ENCODE results near the gene CACNA1B.
"Not testable (repeated sequence)": the region's sequence is repeated elsewhere in the genome, so short reads cannot be mapped to it uniquely, and the experiment has no call there.

CACNA1B gene

DNA sequence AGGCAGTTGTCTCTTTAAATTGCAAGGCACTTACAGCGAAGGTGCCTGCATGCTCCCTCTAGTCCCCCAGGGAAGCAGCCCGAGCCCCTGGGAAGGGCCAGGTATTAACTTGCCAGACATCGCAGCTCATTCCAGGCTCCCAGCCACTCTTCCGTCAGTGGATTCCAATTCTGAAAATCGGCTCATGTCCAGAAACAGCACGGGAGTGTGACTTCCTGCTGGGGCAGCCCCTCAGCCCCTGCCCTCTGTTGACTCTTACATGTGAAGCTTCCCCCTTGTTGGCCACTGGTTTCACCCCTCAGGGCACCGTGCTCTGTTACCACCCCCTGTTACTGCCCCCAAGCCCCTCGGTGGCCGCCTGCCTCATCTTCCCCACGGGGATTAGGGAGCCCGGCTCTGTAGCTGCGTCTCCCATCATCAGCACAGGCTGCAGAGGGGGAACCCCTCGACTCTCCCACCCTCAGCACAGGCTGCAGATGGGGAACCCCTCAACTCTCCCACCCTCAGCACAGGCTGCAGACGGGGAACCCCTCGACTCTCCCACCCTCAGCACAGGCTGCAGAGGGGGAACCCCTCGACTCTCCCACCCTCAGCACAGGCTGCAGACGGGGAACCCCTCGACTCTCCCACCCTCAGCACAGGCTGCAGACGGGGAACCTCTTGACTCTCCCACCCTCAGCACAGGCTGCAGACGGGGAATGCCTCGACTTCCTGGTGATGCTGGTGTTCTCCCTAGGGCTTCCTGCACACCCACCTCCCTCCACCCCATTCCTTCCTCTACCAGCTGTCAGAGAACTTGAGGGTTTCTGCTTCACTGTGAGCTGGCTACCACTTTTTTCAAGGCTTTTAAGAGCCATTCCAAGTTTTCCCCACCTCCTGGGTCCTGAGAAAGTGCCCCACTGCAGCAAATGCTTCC is 11.1 kb upstream of the CACNA1B start:
- peak in 1 of 3 experiments; percentile 30 for DNase-seq

DNA sequence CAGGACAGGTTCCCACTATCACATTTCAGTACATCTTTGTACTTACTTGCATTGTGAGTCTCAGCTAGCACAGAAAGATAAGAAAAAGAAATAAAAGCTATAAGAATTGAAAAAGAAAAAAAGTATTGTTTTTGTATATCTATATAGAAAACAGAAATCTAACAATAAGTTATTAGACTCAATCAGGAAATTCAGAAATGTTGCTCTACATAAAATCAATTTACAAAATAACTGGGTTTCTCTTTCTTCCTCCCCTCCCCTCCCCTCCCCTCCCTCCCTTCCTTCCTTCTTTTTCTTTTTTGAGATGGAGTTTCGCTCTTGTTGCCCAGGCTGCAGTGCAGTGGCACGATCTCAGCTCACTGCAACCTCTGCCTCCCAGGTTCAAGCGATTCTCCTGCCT is 7.2 kb upstream of the CACNA1B start:
- no peak for DNase-seq

DNA sequence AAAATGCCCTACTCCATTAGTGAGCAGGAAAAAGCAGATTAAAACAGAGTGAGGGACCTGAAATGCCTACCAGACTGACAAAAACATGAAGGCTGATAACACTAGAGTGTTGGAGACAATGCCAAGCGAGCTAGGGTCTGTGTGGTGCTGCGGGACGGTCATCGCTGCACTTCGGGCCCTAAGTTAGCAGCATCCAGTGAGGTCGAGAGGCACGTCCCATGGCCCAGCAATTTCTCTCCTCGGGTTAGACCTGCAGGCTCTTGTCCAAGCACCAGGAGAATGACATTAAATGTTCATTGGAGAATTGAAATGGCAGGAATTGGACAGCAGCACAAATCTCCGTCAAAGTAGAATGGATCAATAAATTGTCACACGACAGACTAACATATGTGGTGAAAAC is 5.3 kb upstream of the CACNA1B start:
- DNase-seq, result no peak

DNA sequence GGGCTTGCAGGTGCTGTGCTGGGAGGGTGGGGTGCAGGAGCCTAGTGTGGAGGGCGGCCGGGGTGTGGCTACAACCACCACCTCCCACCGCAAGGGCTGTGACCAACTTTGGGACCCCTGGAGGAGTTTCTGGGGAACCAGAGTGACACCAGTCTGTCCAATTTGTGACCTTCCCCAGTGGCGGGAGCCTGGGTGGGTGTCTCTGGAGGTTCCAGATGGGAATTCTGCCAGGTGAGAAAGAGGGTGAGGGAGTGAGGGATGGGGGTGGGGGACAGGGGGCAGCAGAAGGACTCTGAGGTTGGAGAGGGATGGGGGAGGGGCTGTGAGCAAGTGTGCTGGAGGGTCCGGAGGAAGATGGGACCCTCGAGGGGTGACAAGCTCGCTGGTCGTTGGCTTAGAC is 4.2 kb upstream of the CACNA1B start:
- no peak for DNase-seq

DNA sequence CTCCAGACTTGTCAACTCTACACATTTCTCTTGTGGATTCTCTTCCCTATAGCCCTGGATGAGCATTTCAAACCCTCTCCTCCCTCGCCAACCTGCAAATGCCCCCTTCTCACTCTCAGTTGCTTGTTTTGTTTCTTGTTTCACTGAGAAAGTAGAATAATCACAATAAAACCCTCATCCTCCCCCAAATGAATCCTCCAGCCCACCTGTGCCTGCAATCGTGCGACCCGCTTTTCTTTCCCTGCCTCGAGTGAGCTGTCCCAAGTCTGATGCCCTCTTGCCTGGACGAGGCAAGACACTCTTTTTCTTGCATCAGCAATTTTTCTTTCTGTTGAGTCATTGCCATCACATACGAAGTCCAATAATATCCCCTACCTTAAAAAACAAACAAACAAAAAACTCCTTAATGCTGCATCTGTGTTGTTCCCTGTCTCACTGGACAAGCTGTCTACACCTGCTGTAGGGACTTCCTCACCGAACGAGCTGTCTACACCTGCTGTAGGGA is 3.7 kb upstream of the CACNA1B start:
- no peak for DNase-seq

DNA sequence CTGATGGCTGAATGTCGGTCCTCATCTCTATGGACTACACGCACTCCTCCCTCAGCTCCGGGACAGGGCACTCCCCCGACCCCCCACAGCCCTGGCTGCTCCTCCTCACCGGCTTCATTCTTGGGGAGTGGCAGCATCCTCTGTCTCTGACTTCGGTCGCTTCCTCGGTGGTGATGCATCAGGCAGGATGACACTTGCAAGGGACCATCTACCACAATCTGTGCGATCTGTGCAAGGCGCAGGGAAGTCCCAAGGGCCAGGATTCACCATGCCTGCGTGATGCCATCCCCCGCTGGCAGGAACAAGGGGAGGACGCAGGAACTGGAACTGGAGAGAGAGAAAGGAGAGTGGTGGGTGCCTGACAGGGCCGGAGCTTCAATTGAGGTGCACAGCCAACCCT is 2.2 kb upstream of the CACNA1B start:
- no peak for DNase-seq

DNA sequence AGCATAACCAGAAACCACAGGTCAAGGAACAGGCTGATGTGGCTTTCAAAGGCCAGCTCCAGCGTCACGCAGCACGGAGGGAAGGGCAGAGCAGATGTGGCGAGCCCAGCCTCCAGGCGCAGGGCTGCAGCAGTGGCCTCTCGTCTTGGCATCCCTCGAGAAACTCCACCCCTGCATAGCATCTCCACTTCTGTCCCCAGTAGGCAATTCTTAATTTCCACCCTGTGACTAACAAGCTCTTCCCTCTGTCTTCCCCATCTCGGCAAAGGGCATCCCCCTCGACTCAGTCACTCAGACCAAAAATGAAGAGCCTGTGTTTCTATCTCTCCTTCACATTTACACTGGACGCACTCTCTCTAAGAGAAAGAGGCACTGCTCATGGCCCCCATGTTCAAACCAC is 1.7 kb upstream of the CACNA1B start:
- DNase-seq, result no peak

DNA sequence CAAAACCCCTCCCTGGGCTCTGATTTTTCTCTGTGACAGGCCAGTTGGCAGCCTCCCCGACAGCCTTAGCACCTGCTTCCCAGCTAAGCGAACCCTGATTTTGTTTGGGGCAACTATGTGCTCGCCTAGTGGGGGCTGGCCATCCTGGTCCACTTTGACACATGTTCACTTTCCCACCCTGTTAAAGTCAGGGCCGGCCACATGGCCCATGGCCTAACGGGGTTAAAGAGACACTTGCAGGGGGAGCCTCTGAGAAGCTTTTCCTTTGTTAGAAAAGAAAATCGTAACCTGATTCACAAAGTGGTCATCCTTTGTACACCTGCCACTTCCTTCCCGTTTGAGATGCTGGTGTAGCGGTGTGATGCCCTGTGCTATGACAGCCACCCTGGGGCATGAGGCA is 1.3 kb upstream of the CACNA1B start:
- DNase-seq, result no peak

DNA sequence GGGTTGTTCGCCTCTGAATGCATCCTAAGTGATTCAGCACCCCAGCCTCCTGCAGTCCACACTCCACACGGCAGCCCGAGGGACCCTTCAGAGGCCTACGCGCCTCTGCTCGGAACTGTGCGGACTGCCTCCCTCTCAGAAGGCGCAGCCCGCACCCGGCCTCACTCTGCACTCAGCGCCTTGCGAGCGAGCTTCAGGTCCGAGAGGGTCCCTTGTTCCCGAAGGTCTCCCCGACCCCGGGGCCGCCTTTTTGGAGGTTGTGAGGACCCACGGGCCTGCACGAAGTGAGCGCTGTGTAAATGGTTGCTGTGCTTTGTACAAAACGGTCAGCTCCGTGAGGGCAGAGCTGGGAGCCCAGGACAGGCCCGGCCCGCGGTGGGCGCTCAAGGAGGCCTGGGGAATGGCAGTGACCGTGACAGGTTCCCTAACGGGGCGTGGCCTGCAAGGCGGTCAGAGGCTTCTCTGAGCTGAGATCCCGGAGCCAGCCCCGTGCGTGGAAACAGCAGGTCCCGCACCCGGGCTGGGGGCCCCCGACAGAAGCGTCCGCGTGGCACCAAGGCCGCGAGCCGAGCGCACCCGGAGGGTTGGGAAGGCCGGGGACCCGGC is 698 bp upstream of the CACNA1B start:
- no peak for DNase-seq

DNA sequence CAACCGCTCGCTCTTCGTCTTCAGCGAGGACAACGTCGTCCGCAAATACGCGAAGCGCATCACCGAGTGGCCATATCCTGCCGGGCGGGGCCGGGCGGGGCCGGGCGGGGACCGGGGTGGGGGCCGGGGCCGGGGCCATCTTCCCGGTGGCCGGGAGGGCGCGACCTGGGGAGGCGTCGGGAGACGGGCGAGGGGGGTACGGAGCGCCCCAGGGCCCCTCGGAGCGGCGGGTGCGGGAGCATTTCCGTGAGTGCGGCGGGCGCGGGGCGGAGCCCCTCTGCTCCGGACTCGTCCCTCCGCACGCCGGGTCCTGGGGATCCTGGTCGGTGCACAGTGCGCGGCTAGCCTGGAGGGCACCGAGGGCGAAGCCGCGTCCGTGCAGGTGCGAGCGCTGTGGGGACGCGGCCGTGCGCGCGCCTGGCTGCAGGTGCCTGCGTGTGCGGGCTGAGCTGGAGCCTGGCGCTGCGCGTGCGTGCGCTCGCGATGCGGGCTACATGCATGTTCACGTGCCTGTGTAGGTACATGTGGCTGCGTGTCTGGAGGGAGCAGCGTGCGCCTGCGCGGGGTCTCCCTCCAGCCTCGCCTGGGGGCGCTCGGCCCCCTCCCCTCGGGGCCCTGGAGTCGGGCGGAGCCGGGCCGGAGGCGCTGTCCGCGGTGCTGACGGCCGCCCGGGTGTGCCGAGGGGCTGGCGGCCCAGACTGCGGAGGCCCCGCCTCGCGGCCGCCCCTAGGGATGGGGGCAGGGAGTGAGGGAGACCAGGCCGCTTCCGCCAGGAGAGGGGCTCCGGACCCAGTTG is 762 bp downstream of the CACNA1B start:
- peak; percentile 6 to 83 (median 80) for DNase-seq

DNA sequence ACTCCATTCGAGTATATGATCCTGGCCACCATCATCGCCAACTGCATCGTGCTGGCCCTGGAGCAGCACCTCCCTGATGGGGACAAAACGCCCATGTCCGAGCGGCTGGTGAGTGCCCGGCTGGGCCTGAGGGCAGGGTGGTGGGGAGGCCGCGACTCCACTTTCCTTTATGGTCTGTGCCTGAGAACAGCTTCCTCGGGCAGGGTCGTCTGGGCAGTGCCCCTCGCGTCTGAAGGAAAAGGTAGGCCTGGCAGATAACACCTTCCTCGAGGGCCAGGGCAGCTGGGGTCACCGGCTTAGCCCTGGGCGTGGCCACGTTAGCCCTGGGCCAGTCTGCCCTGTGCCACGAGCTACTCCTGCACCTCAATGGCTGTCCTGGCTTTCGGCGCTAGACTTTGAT is 1.5 kb downstream of the CACNA1B start:
- DNase-seq, result no peak

DNA sequence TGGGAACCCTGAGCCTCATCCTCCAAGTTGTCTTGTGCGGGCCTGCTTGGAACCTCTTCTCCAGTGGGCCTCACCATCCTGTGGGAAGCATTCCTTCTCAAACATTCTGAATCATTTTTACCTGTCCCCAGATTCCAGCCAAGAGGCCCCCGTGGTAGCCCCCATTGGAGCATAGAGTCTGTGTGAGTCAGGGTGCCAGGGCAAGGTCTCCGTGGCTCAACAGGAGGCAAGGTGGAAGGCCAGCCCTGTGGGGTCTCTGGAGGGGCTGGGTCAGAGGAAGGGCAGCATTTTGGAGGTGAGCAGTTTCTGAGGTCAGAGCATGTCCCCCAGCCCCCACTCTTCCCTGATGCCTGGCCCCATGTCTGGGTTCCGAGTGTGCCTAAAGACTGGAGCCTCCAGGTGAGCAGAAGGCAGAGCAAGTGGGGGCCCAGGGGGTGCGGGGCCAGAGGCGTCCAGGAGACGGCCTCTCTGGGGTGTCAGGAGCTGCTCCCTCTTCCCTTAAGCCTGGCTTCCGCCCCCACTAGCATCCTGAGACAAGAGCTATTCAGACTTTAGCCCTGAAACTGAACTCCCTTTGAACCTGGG is 2.1 kb downstream of the CACNA1B start:
- no peak for DNase-seq

DNA sequence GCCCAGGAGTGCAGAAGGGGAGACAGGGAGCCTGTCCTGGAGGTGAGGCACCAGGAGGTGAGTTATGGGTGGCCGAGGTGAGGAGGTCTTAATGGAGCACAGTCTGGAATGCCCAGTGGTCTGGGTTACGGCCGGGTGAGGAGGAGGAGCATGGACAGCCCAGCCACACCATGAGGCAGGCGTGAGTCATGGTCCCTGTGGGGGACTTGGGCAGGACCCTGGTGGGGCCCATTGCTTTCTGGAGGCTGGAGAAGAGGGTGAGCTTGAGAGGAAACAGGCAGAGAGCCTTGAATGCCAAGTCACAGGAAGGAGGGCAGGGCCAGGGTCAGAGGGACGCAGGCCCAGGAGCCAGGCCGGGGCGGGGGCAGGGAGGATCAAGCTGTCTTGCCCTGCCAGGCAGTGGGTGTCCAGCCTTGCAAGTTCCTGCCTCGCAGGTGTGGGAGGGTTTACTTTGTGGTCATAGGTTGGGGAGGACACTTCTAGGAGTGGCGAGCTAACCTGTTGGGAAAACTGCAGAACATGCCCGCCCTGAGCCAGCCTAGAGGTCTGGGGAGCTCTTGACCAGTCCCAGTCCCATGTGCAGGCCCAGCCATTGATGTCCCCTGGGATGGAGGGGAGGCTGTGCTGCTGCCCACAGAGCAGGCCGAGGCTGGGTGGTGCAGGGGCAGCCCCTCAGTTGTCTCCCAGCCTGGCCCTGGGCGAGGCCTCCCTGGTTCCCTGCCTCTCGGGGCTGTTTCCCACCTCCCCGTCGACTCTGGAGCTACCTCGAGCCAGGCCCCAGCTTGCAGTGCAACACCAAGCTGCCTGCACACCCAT is 2.8 kb downstream of the CACNA1B start:
- no peak for DNase-seq

DNA sequence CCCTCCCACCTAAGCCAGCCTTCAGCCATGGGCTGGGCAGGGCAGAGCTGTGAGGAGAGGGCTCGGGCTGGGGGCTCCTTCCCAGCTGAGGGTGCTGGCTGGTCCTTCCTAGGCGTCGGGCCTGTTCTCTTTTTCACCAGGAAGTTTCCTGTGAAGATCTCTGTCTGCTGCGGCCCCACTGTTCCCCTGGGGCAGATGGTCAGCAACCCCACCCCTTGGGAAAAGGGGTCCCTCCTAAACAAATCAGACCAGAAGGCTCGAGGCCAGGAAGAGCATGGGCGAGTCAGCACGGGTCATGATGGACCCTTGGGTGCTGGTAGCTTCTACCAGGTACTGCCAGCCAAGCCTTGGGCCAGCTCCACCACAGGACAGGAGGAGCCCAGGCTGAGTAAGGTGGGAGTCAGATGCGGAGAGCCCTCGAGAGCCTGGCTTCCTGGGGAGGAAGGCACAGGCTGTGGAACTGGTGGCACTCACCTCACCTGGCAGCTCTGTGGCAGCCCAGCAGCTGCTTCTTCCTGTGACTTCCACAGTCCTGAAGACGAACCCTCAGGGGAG is 3.5 kb downstream of the CACNA1B start:
- DNase-seq, result peak in 1 of 3 experiments; percentile 1

DNA sequence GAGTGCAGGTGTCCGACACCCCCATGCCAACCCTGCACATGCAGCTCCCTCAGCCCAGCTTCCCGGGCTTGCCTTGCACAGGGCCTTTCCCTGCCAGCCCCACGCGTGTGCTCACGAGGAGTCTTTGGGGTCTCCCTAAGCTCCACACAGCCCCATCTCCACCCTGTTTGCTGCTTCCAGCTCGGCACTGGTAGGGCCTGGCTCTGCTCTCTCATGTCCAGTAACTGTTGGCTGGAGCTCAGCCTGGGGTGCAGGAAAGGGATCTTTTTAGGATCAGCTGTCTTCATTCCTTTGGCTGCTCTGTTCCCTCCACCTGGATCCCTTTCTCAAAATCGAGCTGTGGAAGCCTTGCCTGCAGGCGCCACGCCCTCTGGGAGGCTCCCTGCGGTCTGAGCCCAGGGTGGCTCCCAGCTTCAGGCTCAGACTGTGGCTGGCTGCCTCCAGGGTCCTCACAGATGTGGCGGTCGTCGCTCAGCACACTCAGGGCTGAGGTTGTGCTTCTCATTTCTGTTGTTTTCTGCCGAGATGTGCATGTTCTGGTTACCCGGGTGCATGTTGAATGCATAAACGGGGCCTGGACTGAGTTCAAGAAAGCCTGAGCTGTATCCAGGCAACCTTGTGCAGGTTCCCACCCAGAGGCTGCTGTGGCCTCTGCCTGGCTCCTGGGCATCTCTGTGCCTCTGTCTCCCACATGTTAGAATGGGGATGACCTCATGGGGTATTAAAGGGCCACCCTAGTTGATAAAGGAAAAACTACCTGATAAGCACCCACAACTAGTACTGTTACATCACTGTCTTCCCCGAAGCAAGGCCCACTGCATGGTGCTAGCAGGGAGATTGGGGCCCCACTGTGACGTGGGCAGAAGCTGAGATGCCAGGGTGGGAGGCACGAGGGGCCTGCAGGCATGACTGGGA is 4.3 kb downstream of the CACNA1B start:
- no peak for DNase-seq

DNA sequence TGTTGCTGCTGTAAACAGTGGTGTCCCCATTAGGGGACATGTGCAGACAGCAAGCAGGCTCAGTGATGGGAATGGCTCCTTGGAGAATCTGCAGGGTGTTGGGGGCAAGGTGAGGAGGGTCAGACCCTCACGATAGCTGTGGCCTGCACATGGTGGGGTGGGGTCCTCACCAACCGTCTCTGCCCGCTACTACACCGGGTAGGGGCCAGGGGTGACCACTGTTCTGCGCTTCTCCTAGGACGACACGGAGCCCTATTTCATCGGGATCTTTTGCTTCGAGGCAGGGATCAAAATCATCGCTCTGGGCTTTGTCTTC is 4.9 kb downstream of the CACNA1B start:
- DNase-seq, result no peak

DNA sequence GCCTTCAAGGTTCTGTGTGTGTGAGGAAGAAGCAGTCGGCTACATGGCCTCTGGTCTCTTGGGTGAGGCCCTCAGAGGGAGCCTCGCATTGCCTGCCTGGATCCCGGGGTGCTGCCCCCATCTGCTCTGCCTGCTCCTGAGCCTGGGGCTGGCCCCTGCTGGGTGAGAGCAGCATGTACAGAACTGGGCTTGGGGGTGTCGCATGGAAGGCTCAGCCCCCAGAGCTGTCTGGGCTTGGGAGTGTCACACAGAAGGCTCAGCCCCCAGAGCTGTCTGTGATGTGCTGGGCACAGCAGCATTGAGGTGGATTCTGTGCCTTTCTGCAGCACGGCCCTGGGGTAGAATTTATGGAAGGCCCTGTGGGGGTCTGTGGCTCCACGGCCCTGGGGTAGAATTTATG is 6.4 kb downstream of the CACNA1B start:
- DNase-seq, result not testable (repeated sequence)

DNA sequence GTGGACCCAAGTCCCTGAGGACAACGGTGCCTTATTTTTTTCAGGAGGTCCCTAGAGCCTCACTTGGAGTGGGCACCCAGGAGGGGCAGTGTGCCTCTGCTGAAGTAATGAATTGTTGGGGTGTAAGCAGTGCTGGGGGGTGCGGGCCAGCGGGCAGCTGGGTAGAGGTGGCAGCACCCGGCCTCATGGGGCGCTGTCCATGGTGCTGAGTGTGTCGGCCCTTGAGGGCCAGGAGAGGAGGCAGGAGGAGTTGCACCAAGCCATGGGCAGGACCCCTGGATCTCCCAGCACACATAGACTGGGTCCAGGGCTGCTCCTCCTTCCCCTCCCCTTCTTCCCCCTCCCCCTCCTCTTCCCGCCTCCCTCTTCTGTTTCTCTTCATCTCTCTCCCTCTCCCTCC is 7.0 kb downstream of the CACNA1B start:
- DNase-seq, result not testable (repeated sequence)

DNA sequence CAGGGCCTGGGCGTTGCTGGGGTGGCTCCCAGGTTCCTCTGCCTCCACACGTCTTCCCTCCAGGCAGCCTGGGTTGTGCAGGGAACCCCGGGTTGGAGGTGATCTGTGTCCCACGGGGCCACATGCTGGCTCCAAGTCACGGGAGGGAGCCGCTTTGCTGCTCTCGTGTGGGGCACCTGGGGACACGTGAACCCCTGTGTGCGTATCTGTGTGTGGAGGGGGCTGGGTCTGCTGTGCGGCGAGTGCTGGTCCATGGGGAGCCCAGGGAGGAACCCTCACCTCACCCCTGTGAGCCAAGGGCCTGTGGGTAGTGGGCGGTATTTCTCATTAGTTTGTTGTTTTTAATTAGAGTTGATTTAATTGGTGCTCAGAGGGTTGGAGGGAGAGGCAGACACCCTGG is 7.5 kb downstream of the CACNA1B start:
- not testable (repeated sequence) for DNase-seq

DNA sequence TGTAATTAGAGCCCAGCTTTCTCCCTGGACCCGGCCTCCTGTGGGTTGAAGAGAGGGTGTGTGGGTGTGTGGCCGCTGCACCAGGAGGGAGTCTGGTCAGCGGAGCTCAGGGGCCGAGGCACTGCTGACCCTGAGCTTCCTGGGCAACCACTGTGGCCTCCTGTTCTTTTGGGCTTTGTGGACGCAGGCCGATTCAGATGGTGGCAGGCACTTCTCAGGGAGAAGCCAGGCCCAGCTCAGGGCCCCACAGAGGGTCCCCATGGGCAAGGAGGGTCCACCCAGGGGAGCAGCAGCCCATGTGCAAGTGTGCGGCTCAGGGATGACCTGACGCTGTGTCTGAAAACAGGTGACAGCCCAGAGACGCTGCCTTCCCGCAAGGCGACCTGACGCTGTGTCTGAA is 11.0 kb downstream of the CACNA1B start:
- DNase-seq, result not testable (repeated sequence)

DNA sequence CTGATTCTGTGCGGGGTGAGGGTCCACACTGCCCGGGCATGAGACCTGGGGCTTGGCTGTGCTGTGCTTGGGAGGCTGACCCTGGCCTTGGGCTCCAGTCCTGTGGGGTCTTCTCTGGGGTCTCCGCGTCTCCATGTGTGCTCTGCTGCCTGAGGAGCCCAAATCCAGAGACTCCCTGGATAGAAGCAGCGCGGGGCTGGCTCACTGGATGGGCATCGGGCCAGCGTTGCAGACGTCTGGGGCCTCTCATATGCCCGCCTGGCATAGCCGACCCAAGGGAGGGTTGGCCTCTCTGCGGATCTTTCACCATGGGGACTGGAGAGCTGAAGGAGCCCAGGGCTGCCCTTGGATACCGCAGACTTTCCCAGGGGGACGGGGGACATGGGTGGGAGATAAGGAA is 12.4 kb downstream of the CACNA1B start:
- not testable (repeated sequence) for DNase-seq

All from NCI-H1417 (cell line).